Vagina (tissue), 2 donors: ENCODE results near the gene DHX40. TPM values are rescaled to one million over a fixed set of nuclear protein-coding genes. Genes with fewer than 3 reads are reported as not detected.

Source experiments
- DNase-seq, 2 donors: peaks; one replicate each; pipeline ENCODE4 v3.0.0-alpha.2; 2017; ENCODE audit errors: extremely low spot score in 2 of 2
- H3K27ac ChIP-seq: fragments of 200-600 bp; sonication (generic); one replicate; pipeline ENCODE4 v1.5.1; 2019
- H3K27me3 ChIP-seq: fragments of 200-600 bp; sonication (generic); one replicate; pipeline ENCODE4 v1.5.1; 2019
- H3K36me3 ChIP-seq, 2 donors: fragments of 200-600 bp; sonication (generic); one replicate each; pipeline ENCODE4 v1.5.1; 2017 to 2019
- H3K4me1 ChIP-seq: fragments of 200-600 bp; sonication (generic); one replicate; pipeline ENCODE4 v1.5.1; 2019
- H3K4me3 ChIP-seq, 2 donors: fragments of 200-600 bp; sonication (generic); 1 replicate in 1 of 2; 2 replicates in 1 of 2; pipeline ENCODE4 v1.5.1; 2016 to 2019
- H3K9me3 ChIP-seq: fragments of 200-600 bp; sonication (generic); one replicate; pipeline ENCODE4 v1.5.1; 2019
- CTCF ChIP-seq, 3 experiments: fragments of 450-650 bp in 2 of 3; fragments of 200-600 bp in 1 of 3; sonication (generic) in 1 of 3; IDR thresholded peaks; one replicate each; pipeline ENCODE4 v1.5.1; 2017 to 2019; ENCODE audit warnings: antibody characterized with exemption in 3 of 3, mild to moderate bottlenecking in 2 of 3, moderate library complexity in 2 of 3
- POLR2A ChIP-seq, 2 donors: fragments of 450-650 bp; IDR thresholded peaks; one replicate each; pipeline ENCODE4 v1.6.1; 2017; ENCODE audit warnings: antibody characterized with exemption in 2 of 2, mild to moderate bottlenecking in 2 of 2, moderate library complexity in 2 of 2
- POLR2AphosphoS5 ChIP-seq, 2 donors: sonication (generic); formaldehyde crosslinking; IDR thresholded peaks; one replicate each; pipeline ENCODE4 v1.9.0; 2017; ENCODE audit warnings: antibody characterized with exemption in 2 of 2, mild to moderate bottlenecking in 2 of 2, low read depth in 1 of 2; ENCODE audit not compliant: insufficient read depth in 1 of 2
- intact Hi-C: fragments of 100-400 bp; cut with DNase I; formaldehyde crosslinking; loops from one replicate; pipeline ENCODE4 v1.15.1; 2023
- total RNA-seq: library from RNA; depleted of rRNA; stranded (reverse); fragments of >200 nt; gene quantifications from one replicate; pipeline ENCODE4 v1.2.3, GENCODE V29; 2016

The DHX40 gene
- total RNA-seq, 1 donor from 2014 or later, result 31.4 TPM

GRCh38 chr17:59621771-59622170 is 56.4 kb downstream of the DHX40 start:
- intact Hi-C loops, result no loop called here
- H3K27me3 ChIP-seq, result no peaks in the 10 kb centered on the region
- H3K4me3 ChIP-seq, result peak overlapping the region; percentile 2 to 97
- H3K9me3 ChIP-seq, result no peaks in the 10 kb centered on the region
- TF ChIP-seq POLR2AphosphoS5 (IDR thresholded peaks at IDR 0.05; ENCODE audit: insufficient read depth in 1 of 2, low read depth in 1 of 2) (no peak), CTCF (IDR thresholded peaks at IDR 0.05) (no peak), POLR2A (IDR thresholded peaks at IDR 0.05) (no peak)
- peak overlapping the region; percentile 98 for H3K27ac ChIP-seq
- peaks cover 77% of the 10 kb centered on the region for H3K4me1 ChIP-seq
- no peak for DNase-seq
- no peaks in the 10 kb centered on the region for H3K36me3 ChIP-seq

- no peaks in the 10 kb centered on the region for H3K9me3 ChIP-seq
- TF ChIP-seq CTCF (IDR thresholded peaks at IDR 0.05) (no peak), POLR2AphosphoS5 (IDR thresholded peaks at IDR 0.05; ENCODE audit: insufficient read depth in 1 of 2, low read depth in 1 of 2) (no peak), POLR2A (IDR thresholded peaks at IDR 0.05) (no peak)
- intact Hi-C loops, result no loop called here
- no peak overlapping the region for H3K4me3 ChIP-seq
- no peak for DNase-seq
- no peaks in the 10 kb centered on the region for H3K36me3 ChIP-seq
- no peak overlapping the region for H3K27ac ChIP-seq
- H3K4me1 ChIP-seq, result peaks cover 80% of the 10 kb centered on the region
- H3K27me3 ChIP-seq, result no peaks in the 10 kb centered on the region
Measured at GRCh38 chr17:59623151-59623550, 57.7 kb downstream of the DHX40 start.

- no peaks in the 10 kb centered on the region for H3K27me3 ChIP-seq
- no peak for DNase-seq
- TF ChIP-seq CTCF (IDR thresholded peaks at IDR 0.05) (no peak), POLR2AphosphoS5 (IDR thresholded peaks at IDR 0.05; ENCODE audit: insufficient read depth in 1 of 2, low read depth in 1 of 2) (no peak)
- H3K4me3 ChIP-seq, result no peak overlapping the region
- peaks cover 85% of the 10 kb centered on the region for H3K4me1 ChIP-seq
- no peak overlapping the region for H3K27ac ChIP-seq
- no peaks in the 10 kb centered on the region for H3K36me3 ChIP-seq
- H3K9me3 ChIP-seq, result no peaks in the 10 kb centered on the region
- intact Hi-C loops, result no loop called here
Measured at GRCh38 chr17:59626756-59627155, 61.3 kb downstream of the DHX40 start.

GRCh38 chr17:59627274-59627673 is 61.9 kb downstream of the DHX40 start:
- Histone ChIP-seq H3K4me3 (no peak overlapping the region), H3K27me3 (no peaks in the 10 kb centered on the region), H3K4me1 (peaks cover 81% of the 10 kb centered on the region), H3K27ac (no peak overlapping the region), H3K9me3 (no peaks in the 10 kb centered on the region), H3K36me3 (no peaks in the 10 kb centered on the region)
- intact Hi-C loops, result no loop called here
- TF ChIP-seq POLR2AphosphoS5 (IDR thresholded peaks at IDR 0.05; ENCODE audit: insufficient read depth in 1 of 2, low read depth in 1 of 2), result no peak
- TF ChIP-seq CTCF (IDR thresholded peaks at IDR 0.05), result no peak
- TF ChIP-seq POLR2A (IDR thresholded peaks at IDR 0.05), result no peak
- DNase-seq, result no peak

GRCh38 chr17:59627770-59628171 is 62.4 kb downstream of the DHX40 start:
- intact Hi-C loops, result no loop called here
- H3K4me3 ChIP-seq, result no peak overlapping the region
- H3K9me3 ChIP-seq, result no peaks in the 10 kb centered on the region
- H3K36me3 ChIP-seq, result no peaks in the 10 kb centered on the region
- peaks cover 81% of the 10 kb centered on the region for H3K4me1 ChIP-seq
- TF ChIP-seq POLR2AphosphoS5 (IDR thresholded peaks at IDR 0.05; ENCODE audit: insufficient read depth in 1 of 2, low read depth in 1 of 2) (no peak), POLR2A (IDR thresholded peaks at IDR 0.05) (no peak), CTCF (IDR thresholded peaks at IDR 0.05) (no peak)
- DNase-seq, result no peak
- H3K27ac ChIP-seq, result no peak overlapping the region
- no peaks in the 10 kb centered on the region for H3K27me3 ChIP-seq
